Fibroblast of lung (primary cell): ENCODE results near the gene RABAC1. TPM values are rescaled to one million over a fixed set of nuclear protein-coding genes. Genes with fewer than 3 reads are reported as not detected.

ENCODE experiments used
- DNase-seq, 2 donors: peaks; one replicate each; pipeline versions ENCODE4 v3.0.0 to v3.0.0-alpha.2; 2010; ENCODE audit warnings: low read depth in 2 of 2
- H2AFZ ChIP-seq: 2 replicates; pipeline ENCODE4 v1.5.1; 2012; ENCODE audit warnings: low read length, control low read depth, inconsistent platforms
- H3K27ac ChIP-seq: 2 replicates; pipeline ENCODE4 v1.5.1; 2011; ENCODE audit warnings: low read length, control low read depth; ENCODE audit not compliant: insufficient read depth
- H3K27me3 ChIP-seq: 2 replicates; pipeline ENCODE4 v1.5.1; 2011; ENCODE audit warnings: mild to moderate bottlenecking, low read length; ENCODE audit not compliant: control insufficient read depth, insufficient read depth
- H3K36me3 ChIP-seq: 2 replicates; pipeline ENCODE4 v1.5.1; 2011; ENCODE audit warnings: low read length; ENCODE audit not compliant: control insufficient read depth, insufficient read depth
- H3K4me1 ChIP-seq: 2 replicates; pipeline ENCODE4 v1.5.1; 2011; ENCODE audit warnings: low read length; ENCODE audit not compliant: control insufficient read depth, insufficient read depth; ENCODE audit errors: extremely low read depth
- H3K4me2 ChIP-seq: 2 replicates; pipeline ENCODE4 v1.5.1; 2011; ENCODE audit warnings: low read length, control low read depth; ENCODE audit not compliant: insufficient read depth; ENCODE audit errors: extremely low read depth
- H3K4me3 ChIP-seq, 4 experiments: fragments of 200-600 bp in 1 of 4; sonication (generic) in 1 of 4; replicated peaks in 1 of 4; 2 replicates each; pipeline ENCODE4 v1.5.1; 2011 to 2016; ENCODE audit warnings: low read length in 4 of 4, low read depth in 3 of 4, mild to moderate bottlenecking in 3 of 4, control low read depth in 2 of 4, inconsistent platforms in 1 of 4, mixed read lengths in 1 of 4; ENCODE audit not compliant: insufficient read depth in 1 of 4; ENCODE audit errors: control extremely low read depth in 1 of 4
- H3K79me2 ChIP-seq: 2 replicates; pipeline ENCODE4 v1.5.1; 2012; ENCODE audit warnings: mild to moderate bottlenecking, low read length, inconsistent platforms; ENCODE audit not compliant: control insufficient read depth, insufficient read depth
- H3K9ac ChIP-seq: 2 replicates; pipeline ENCODE4 v1.5.1; 2011; ENCODE audit warnings: mild to moderate bottlenecking, low read length, control low read depth; ENCODE audit not compliant: insufficient read depth
- H3K9me3 ChIP-seq: 2 replicates; pipeline ENCODE4 v1.5.1; 2012; ENCODE audit warnings: low read depth, low read length; ENCODE audit not compliant: control insufficient read depth, insufficient read depth
- H4K20me1 ChIP-seq: 2 replicates; pipeline ENCODE4 v1.5.1; 2011; ENCODE audit warnings: low read length; ENCODE audit not compliant: control insufficient read depth, insufficient read depth; ENCODE audit errors: extremely low read depth
- EZH2 ChIP-seq: IDR thresholded peaks from 2 replicates; pipeline ENCODE4 v1.5.1; 2012; ENCODE audit warnings: low read length, control low read depth, mild to moderate bottlenecking; ENCODE audit errors: missing control alignments
- polyA plus RNA-seq, 2 donors: library from polyadenylated mRNA; depleted of rRNA in 1 of 2; stranded (reverse) in 1 of 2; unstranded in 1 of 2; fragments of >200 nt; gene quantifications; 2 replicates each; pipeline ENCODE4 v1.2.1, GENCODE V29; 2011 to 2012; ENCODE audit warnings: missing spikeins in 1 of 2
- total RNA-seq: library from RNA; depleted of rRNA; stranded (reverse); fragments of >200 nt; gene quantifications from 2 replicates; pipeline ENCODE4 v1.2.1, GENCODE V29; 2014
- TF ChIP-seq, protein P1 (sequence below), 2 donors: IDR thresholded peaks in 1 of 2; conservative IDR thresholded peaks in 1 of 2; 1 replicate in 1 of 2; 2 replicates in 1 of 2; pipeline ENCODE4 v1.5.1; 2011 to 2012; ENCODE audit warnings: low read length in 2 of 2, control low read depth in 1 of 2, inconsistent platforms in 1 of 2, low read depth in 1 of 2, mild to moderate bottlenecking in 1 of 2

Gene RABAC1
- total and polyA plus RNA-seq, 2 donors (not counting 1 experiment from before 2014, with no cell fraction given), result 163 to 193 TPM

DNA sequence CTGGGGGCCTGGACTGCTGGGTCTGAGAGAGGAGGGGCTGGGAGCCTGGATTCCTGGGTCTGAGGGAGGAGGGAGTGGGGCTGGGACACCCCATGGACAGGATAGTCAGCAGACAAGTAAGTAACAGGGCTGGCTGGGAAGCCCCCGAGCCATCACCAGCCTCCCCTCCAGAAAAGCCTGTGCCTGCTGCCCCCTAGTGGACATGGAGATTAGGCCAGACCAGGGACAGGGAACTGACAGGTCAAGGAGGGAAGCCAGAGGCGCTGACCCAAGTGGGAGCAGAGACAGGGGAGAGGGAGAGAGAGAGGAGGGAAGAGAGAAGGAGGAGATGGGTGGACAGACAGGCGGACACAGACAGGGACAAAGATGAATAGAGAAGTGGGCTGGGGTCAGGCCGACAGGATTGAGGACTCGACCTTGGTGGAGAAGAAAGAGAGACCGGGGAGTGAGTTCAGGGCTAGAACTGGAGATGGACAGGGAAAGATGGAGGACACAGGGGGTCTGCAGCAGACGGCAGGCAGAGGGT is 24.2 kb downstream of the RABAC1 start:
- Histone ChIP-seq H3K36me3 (no peaks in the 10 kb centered on the region), H3K79me2 (no peaks in the 10 kb centered on the region), H3K4me3 (no peak overlapping the region), H3K4me1 (peaks cover 12% of the 10 kb centered on the region), H2AFZ (no peak overlapping the region), H3K9ac (no peak overlapping the region), H4K20me1 (no peaks in the 10 kb centered on the region), H3K9me3 (no peaks in the 10 kb centered on the region), H3K27me3 (peaks cover 54% of the 10 kb centered on the region), H3K4me2 (no peak overlapping the region), H3K27ac (no peak overlapping the region)
- DNase-seq, result peak in 1 of 2 donors; percentile 42
- no peak for TF ChIP-seq EZH2
- TF ChIP-seq, protein P1, sequence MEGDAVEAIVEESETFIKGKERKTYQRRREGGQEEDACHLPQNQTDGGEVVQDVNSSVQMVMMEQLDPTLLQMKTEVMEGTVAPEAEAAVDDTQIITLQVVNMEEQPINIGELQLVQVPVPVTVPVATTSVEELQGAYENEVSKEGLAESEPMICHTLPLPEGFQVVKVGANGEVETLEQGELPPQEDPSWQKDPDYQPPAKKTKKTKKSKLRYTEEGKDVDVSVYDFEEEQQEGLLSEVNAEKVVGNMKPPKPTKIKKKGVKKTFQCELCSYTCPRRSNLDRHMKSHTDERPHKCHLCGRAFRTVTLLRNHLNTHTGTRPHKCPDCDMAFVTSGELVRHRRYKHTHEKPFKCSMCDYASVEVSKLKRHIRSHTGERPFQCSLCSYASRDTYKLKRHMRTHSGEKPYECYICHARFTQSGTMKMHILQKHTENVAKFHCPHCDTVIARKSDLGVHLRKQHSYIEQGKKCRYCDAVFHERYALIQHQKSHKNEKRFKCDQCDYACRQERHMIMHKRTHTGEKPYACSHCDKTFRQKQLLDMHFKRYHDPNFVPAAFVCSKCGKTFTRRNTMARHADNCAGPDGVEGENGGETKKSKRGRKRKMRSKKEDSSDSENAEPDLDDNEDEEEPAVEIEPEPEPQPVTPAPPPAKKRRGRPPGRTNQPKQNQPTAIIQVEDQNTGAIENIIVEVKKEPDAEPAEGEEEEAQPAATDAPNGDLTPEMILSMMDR (conservative IDR thresholded peaks at IDR 0.05 in 1 of 2, IDR thresholded peaks at IDR 0.05 in 1 of 2; ENCODE audit: low read depth in 1 of 2, low read length in 2 of 2), result peak; percentile 89 to 90

DNA sequence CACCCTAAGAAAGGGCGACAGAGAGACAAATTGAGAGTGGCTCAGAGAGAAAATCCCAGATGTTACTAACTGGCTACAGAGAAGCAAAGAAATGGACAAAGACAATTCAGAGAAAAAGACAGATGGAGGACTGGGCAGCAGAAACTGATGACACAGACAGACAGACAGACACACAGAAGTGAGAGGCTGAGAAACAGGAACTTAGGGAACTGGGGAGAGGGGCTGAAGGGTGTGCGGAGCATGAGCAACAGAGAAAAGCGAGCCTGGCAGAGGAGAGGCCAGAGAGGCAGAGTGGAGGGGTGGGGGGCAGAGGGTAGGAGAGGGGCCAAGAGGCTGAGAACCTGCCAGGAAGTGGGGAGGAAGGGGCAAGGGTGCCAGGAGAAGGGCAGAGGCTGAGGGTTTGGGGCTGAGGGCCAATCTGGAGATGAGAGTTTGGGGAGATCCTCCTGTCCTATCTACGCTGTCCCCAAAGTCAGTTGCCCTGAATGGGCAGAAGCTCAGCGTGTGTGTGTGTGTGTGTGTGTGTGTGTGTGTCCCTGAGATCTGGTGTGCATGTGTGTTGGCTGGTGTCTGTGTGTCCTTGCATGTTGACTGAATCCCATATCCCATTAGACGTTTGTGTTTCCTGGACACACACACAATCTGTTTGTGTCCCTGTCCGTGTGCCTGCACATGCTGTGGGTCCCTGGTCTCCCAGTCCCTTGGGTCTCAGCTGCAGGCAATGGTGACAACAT is 25.3 kb downstream of the RABAC1 start:
- H3K4me2 ChIP-seq, result no peak overlapping the region
- H3K36me3 ChIP-seq, result no peaks in the 10 kb centered on the region
- no peaks in the 10 kb centered on the region for H4K20me1 ChIP-seq
- H3K27me3 ChIP-seq, result peaks cover 65% of the 10 kb centered on the region
- H3K4me3 ChIP-seq, result no peak overlapping the region
- H3K4me1 ChIP-seq, result peaks cover 12% of the 10 kb centered on the region
- TF ChIP-seq, protein P1 (conservative IDR thresholded peaks at IDR 0.05 in 1 of 2, IDR thresholded peaks at IDR 0.05 in 1 of 2; ENCODE audit: low read depth in 1 of 2, low read length in 2 of 2), result no peak
- TF ChIP-seq EZH2, result peak; percentile 79
- no peak overlapping the region for H3K9ac ChIP-seq
- H2AFZ ChIP-seq, result no peak overlapping the region
- H3K79me2 ChIP-seq, result no peaks in the 10 kb centered on the region
- no peak for DNase-seq
- no peaks in the 10 kb centered on the region for H3K9me3 ChIP-seq
- H3K27ac ChIP-seq, result no peak overlapping the region

DNA sequence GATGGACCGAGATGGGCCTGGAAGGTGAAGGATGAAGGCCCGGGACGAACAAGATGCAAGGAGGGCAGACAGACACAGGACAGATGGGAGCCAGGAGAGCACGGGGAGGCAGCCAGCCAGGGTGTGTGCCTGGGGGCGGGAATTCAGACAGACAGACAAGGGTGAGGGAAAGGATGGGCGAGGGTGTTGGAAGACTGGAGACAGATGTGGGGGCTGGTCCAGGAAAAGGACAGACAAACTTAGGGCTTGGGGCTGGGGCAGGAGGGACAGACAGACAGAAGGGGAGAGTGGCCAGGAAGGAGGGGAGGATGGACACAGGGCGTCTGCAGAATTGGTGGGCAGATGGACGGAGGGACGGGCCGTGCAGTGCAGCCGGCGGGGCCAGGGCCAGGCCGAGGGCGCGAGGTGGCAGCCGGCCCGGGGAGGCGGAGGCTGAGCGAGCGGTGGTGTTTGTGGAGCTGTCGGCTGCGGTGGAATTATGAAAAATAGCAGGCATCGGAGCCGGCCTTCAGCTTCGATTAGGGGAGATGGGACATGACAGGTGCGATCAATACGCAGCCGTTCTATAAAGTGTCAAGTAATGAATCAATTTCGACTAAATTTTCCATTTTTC is 26.3 kb downstream of the RABAC1 start:
- no peak for DNase-seq
- H3K27me3 ChIP-seq, result peaks cover 67% of the 10 kb centered on the region
- H3K36me3 ChIP-seq, result no peaks in the 10 kb centered on the region
- H4K20me1 ChIP-seq, result no peaks in the 10 kb centered on the region
- peaks cover 12% of the 10 kb centered on the region for H3K4me1 ChIP-seq
- peak overlapping the region; percentile 44 for H3K4me2 ChIP-seq
- no peaks in the 10 kb centered on the region for H3K79me2 ChIP-seq
- TF ChIP-seq, protein P1 (conservative IDR thresholded peaks at IDR 0.05 in 1 of 2, IDR thresholded peaks at IDR 0.05 in 1 of 2; ENCODE audit: low read depth in 1 of 2, low read length in 2 of 2), result no peak
- peak; percentile 88 for TF ChIP-seq EZH2
- no peak overlapping the region for H2AFZ ChIP-seq
- H3K4me3 ChIP-seq, result no peak overlapping the region
- H3K9me3 ChIP-seq, result no peaks in the 10 kb centered on the region
- H3K9ac ChIP-seq, result no peak overlapping the region
- H3K27ac ChIP-seq, result no peak overlapping the region
